Lower lobe of right lung (tissue), 2 donors: ENCODE data around the gene UBE2M. TPM values are rescaled to one million over a fixed set of nuclear protein-coding genes. Genes with fewer than 3 reads are reported as not detected.
"Not testable (repeated sequence)": the region's sequence is repeated elsewhere in the genome, so short reads cannot be mapped to it uniquely, and the experiment has no call there.

ENCODE experiments used
- ATAC-seq, 2 donors: fragments of 200-7000 bp; cut with Tn5 transposase; one replicate each; pipeline ENCODE4 v1.9.1; 2020 to 2022; ENCODE audit warnings: mild to moderate bottlenecking in 2 of 2, moderate library complexity in 2 of 2
- DNase-seq: peaks from one replicate; pipeline ENCODE4 v3.0.0-alpha.2; 2020
- H3K27ac ChIP-seq: fragments of 200-600 bp; one replicate; pipeline ENCODE4 v1.8.0; 2022
- H3K27me3 ChIP-seq: fragments of 200-600 bp; one replicate; pipeline ENCODE4 v1.8.0; 2022; ENCODE audit warnings: low read depth
- H3K36me3 ChIP-seq: fragments of 200-600 bp; one replicate; pipeline ENCODE4 v1.8.0; 2022; ENCODE audit warnings: mild to moderate bottlenecking
- H3K4me1 ChIP-seq: fragments of 200-600 bp; one replicate; pipeline ENCODE4 v1.8.0; 2022
- H3K4me3 ChIP-seq: fragments of 200-600 bp; one replicate; pipeline ENCODE4 v1.8.0; 2022; ENCODE audit warnings: mild to moderate bottlenecking
- H3K9me3 ChIP-seq: fragments of 200-600 bp; one replicate; pipeline ENCODE4 v1.8.0; 2022
- intact Hi-C: fragments of 100-400 bp; cut with DNase I; formaldehyde crosslinking; loops from one replicate; pipeline ENCODE4 v1.11.0; 2022
- total RNA-seq: library from RNA; stranded (reverse); fragmentation: NEBNext Ultra II Directional; extraction: Animal tissue kit (Norgen Biotek cat#: 25700); gene quantifications from one replicate; pipeline ENCODE4 v1.2.1, GENCODE V29; 2021
- TF ChIP-seq, protein P1 (sequence below): fragments of 200-600 bp; IDR thresholded peaks from one replicate; pipeline ENCODE4 v1.8.0; 2022; ENCODE audit warnings: antibody characterized with exemption, mild to moderate bottlenecking
- donor health status: DM: no; HTN: yes; CAD: no; lungs with severe emphysema.

UBE2M gene
- total RNA-seq, 1 donor from 2014 or later: 50.4 TPM

DNA sequence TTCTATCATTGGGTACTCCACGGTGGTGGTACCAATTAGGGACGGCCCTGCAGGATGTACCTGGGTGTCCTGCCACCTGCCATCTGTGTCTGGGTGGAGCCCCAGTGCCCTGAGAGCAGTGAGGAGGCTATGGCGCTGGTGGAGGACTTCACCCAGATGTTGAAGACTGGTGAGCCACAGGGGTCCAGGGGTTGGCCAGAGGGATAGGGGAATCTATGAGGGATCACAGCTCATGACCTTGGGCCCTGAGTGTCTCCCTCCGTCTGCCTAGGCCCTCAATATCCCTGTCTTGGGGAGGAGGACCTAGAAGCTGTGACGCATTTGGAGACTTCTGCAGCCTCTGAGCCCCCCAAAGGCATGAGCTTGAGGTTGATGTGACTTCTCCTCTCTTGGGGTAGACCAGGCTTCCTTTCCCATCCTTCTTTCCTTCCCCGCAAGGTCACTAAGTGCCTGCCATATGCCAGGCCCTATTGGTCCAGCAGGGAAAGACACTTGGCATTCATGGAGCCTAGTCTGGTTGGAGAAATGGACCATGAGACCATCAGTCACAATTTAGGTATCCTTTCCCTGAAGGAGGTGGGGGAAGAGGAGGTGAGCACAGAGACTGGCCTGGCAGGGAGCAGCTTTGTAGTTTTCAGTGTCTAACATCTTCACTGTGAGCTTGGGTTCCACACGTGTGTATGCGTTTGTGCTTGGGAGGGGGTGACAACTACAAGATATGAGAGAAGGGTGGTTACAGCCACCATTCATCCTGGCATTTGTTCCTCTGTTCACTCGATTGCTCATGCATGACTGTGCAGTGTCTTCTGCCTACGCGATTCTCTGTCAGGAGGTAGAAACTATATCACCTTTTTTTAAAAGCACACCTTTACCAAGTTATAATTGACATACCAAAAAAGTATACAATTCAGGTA, 19.9 kb upstream of the UBE2M start:
- intact Hi-C loops: no loop called here
- TF ChIP-seq, protein P1, sequence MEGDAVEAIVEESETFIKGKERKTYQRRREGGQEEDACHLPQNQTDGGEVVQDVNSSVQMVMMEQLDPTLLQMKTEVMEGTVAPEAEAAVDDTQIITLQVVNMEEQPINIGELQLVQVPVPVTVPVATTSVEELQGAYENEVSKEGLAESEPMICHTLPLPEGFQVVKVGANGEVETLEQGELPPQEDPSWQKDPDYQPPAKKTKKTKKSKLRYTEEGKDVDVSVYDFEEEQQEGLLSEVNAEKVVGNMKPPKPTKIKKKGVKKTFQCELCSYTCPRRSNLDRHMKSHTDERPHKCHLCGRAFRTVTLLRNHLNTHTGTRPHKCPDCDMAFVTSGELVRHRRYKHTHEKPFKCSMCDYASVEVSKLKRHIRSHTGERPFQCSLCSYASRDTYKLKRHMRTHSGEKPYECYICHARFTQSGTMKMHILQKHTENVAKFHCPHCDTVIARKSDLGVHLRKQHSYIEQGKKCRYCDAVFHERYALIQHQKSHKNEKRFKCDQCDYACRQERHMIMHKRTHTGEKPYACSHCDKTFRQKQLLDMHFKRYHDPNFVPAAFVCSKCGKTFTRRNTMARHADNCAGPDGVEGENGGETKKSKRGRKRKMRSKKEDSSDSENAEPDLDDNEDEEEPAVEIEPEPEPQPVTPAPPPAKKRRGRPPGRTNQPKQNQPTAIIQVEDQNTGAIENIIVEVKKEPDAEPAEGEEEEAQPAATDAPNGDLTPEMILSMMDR: no peak
- DNase-seq (no peak), ATAC-seq (no peak)
- Histone ChIP-seq H3K27ac (no peak overlapping the region), H3K36me3 (peaks cover 21% of the 10 kb centered on the region), H3K9me3 (no peaks in the 10 kb centered on the region), H3K4me3 (no peak overlapping the region), H3K27me3 (no peaks in the 10 kb centered on the region), H3K4me1 (peaks cover 25% of the 10 kb centered on the region)

DNA sequence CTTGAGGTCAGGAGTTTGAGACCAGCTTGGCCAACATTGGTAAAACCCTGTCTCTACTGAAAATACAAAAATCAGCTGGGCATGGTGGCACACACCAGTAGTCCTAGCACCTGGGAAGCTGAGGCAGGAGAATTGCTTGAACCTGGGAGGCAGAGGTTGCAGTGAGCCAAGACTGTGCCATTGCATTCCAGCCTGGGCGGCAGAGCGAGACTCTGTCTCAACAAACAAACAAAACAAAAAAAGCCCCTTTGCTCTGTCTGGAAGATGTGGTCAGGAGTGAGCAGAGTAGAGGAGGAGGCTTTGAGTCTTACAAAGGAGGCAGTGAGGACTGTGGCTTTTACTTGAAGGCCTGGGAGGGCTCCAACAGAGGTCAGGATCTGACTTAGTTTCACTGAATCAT, 19.2 kb upstream of the UBE2M start:
- DNase-seq, H3K27me3 ChIP-seq, H3K4me3 ChIP-seq, H3K27ac ChIP-seq, intact Hi-C loops, ATAC-seq, H3K9me3 ChIP-seq: not testable (repeated sequence)
- H3K4me1 ChIP-seq: peaks cover 25% of the 10 kb centered on the region
- peaks cover 14% of the 10 kb centered on the region for H3K36me3 ChIP-seq

DNA sequence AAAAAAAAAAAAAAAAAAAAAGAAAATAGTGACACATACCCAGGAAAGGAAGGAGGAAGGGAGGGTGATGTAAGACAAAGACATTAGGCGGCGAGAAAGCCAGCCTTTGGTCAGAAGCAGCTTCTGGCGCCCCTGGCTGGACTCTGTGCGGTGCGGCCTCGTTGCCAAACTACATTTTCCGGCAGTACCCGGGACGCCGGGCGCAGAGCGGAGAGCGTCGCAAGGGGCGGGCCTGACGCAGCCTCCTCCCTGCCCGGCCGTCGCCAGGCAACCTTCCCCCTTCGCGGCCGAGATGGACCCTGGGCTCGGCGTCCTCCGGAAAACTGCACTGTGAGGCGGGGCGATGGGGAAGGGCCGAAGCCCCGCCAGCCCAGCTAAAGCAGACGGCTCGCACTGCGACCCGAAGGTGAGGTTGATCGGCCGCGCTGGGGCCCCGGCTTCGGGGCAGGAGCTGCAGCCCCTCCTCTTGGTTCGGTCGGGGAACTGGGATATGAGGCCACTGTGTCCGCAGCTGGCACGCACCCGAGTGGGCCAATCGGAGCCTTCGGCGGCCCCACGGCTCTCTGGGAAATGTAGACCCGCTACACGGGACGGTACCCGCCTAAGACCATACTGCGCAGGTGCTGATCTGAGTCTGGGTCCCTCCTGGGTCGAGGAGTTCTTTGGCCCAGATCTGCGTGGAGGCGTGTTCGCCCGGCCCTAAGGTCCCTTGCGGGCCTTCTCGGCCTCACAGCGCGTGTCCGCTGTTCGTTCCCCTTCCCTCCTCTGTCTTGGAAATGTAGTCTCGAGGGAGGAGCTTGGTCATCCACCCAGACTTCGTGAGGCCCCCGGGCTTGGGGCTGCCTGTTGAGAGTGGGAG, 17.0 kb upstream of the UBE2M start:
- H3K27ac ChIP-seq: peak overlapping the region; percentile 97
- H3K4me1 ChIP-seq: peaks cover 26% of the 10 kb centered on the region
- ATAC-seq (peak; percentile 80 to 81), DNase-seq (peak; percentile 93)
- H3K9me3 ChIP-seq: no peaks in the 10 kb centered on the region
- H3K36me3 ChIP-seq: peaks cover 7% of the 10 kb centered on the region
- TF ChIP-seq, protein P1: no peak
- intact Hi-C loops: no loop called here
- no peaks in the 10 kb centered on the region for H3K27me3 ChIP-seq
- H3K4me3 ChIP-seq: peak overlapping the region; percentile 98

DNA sequence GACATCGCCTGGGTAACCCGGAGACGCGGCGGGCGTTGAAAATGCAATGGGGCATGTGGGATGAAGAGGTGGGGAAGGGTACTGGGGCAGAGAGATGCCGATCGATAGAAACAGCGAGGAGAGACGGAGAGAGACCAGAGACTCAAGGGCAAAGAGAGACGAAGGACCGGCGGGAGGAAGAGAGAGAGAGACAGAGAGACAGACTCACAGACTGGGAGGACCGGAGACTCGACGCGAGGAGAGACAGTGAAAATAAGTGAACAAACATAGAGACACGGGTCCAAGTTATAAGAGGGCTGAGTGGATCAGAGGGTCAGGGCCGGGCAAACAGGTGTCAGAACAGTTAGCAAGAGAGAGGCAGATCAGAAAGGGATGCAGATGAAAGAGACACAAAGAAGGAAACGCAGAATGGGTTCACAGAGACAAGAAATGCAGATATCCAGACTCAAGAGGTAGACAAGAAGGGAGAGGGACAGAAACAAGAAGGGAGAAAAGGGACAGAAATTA, 15.3 kb upstream of the UBE2M start:
- ATAC-seq (no peak), DNase-seq (no peak)
- H3K27me3 ChIP-seq: no peaks in the 10 kb centered on the region
- intact Hi-C loops: no loop called here
- H3K9me3 ChIP-seq: no peaks in the 10 kb centered on the region
- peak overlapping the region; percentile 97 for H3K27ac ChIP-seq
- peak overlapping the region; percentile 72 for H3K4me3 ChIP-seq
- TF ChIP-seq, protein P1: no peak
- H3K4me1 ChIP-seq: peaks cover 26% of the 10 kb centered on the region
- H3K36me3 ChIP-seq: peaks cover 24% of the 10 kb centered on the region

DNA sequence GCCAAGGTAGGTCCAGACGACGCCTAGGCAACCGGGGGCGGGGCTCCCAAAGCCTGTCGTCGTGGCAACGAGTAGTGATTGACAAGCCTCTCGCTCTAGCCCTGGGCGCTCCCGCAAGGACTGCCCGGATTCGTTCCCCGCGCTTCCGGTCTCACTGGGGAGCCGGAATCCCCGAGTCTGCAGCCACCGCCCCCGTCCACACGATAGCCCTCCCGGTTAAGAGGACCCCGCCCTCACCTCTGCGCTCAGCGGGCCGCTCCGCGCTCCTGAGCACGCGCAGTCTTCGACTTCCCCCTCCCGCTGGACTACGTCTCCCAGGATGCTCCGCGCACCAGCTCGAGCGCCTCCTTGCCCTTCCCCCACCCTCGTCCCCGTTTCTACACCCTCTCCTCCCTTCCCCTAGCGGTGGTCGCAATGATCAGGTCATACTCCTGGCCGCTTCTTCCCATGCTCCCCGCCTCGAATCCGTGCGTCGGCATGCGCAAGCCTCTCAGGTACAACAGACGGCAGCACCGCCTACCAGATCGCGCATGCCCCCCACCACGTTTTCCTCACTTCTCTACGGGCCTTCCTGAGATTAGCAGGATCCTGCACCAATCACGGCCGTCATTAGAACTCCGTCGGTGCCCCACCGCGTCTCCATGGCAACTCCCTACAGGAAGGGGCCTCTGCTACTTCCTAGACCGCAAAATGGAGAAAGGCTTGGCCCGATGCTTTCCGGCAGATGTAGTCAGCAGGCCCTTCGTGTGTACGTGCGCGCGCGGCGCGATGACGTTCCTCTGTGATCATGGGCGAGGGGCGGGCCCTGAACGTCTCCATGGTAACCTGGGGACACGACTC, 14.6 kb upstream of the UBE2M start, which contains the start of gene MZF1:
MZF1 (minus strand) TSS at position 518 of the 840 bp plus-strand sequence. CDS start 1,946 bp downstream, outside the sequence.
- H3K27ac ChIP-seq: peak within 1 kb of the TSS; percentile 97
- peaks cover 27% of the 10 kb centered on the region for H3K36me3 ChIP-seq
- H3K27me3 ChIP-seq: no peaks in the 10 kb centered on the region
- DNase-seq: peak; percentile 100
- intact Hi-C loops: no loop called here
- H3K9me3 ChIP-seq: no peaks in the 10 kb centered on the region
- H3K4me1 ChIP-seq: peaks cover 26% of the 10 kb centered on the region
- TF ChIP-seq, protein P1: no peak
- ATAC-seq: peak; percentile 84 to 91
- H3K4me3 ChIP-seq: peak within 1 kb of the TSS; percentile 72
